OCI-LY7 (cell line): ENCODE data around the gene NEDD9. TPM values are rescaled to one million over a fixed set of nuclear protein-coding genes. Genes with fewer than 3 reads are reported as not detected.

ENCODE experiments used
- BruUV-seq: library from RNA; stranded (reverse); fragments of 400-500 nt; replicated peaks from 2 replicates; lab custom pipeline; 2021; lab: Mats Ljungman, UMichigan
- CTCF ChIA-PET: fragments of 300-600 bp; sonication (Branson Sonifier 250); formaldehyde crosslinking; loops from one replicate; lab custom pipeline; 2022; ENCODE audit warnings: antibody characterized with exemption; ENCODE audit not compliant: unreplicated experiment; lab: Charles Lee
- POLR2A ChIA-PET: fragments of 300-600 bp; sonication (Branson Sonifier 250); formaldehyde crosslinking; loops from one replicate; lab custom pipeline; 2022; ENCODE audit warnings: antibody characterized with exemption; lab: Charles Lee
- DNase-seq: peaks from one replicate; pipeline ENCODE4 v3.0.0-alpha.2; 2015; ENCODE audit warnings: low spot score
- H2AFZ ChIP-seq: fragments of 200-600 bp; sonication (generic), shearing (Covaris generic); 2 replicates; pipeline ENCODE4 v1.6.1; 2014; ENCODE audit warnings: mild to moderate bottlenecking, antibody characterized with exemption, low read length, moderate library complexity
- H3K27ac ChIP-seq: fragments of 200-600 bp; sonication (generic); 2 replicates; pipeline ENCODE4 v1.5.1; 2014; ENCODE audit warnings: mixed run types, low read depth, mild to moderate bottlenecking, moderate library complexity, low read length, inconsistent platforms; ENCODE audit not compliant: poor library complexity, severe bottlenecking
- H3K36me3 ChIP-seq: fragments of 200-600 bp; sonication (generic); 2 replicates; pipeline ENCODE4 v1.6.1; 2014; ENCODE audit warnings: mild to moderate bottlenecking, antibody characterized with exemption, low read length, moderate library complexity, mixed read lengths; ENCODE audit not compliant: insufficient read depth
- H3K4me1 ChIP-seq: fragments of 200-600 bp; sonication (generic); 2 replicates; pipeline ENCODE4 v1.5.1; 2014; ENCODE audit warnings: mild to moderate bottlenecking, low read length; ENCODE audit not compliant: insufficient read depth, poor library complexity, severe bottlenecking
- H3K4me2 ChIP-seq: fragments of 200-600 bp; sonication (generic); 2 replicates; pipeline ENCODE4 v1.6.1; 2014; ENCODE audit warnings: mild to moderate bottlenecking, low read length
- H3K4me3 ChIP-seq: fragments of 200-600 bp; sonication (generic); 2 replicates; pipeline ENCODE4 v1.5.1; 2014; ENCODE audit warnings: mild to moderate bottlenecking, low read depth, low read length; ENCODE audit not compliant: poor library complexity, severe bottlenecking
- H3K79me2 ChIP-seq: fragments of 200-600 bp; sonication (generic); 2 replicates; pipeline ENCODE4 v1.6.1; 2016; ENCODE audit warnings: low read depth, mild to moderate bottlenecking, low read length, moderate library complexity, mixed read lengths; ENCODE audit not compliant: insufficient read depth
- H3K9me2 ChIP-seq: fragments of 200-600 bp; sonication (generic); 2 replicates; pipeline ENCODE4 v1.6.1; 2016; ENCODE audit warnings: mild to moderate bottlenecking, low read length, mixed read lengths; ENCODE audit not compliant: insufficient read depth
- H3K9me3 ChIP-seq: fragments of 200-600 bp; sonication (generic); 2 replicates; pipeline ENCODE4 v1.6.1; 2014; ENCODE audit warnings: mild to moderate bottlenecking, mixed run types, low read length, mixed read lengths
- H4K20me1 ChIP-seq: fragments of 200-600 bp; sonication (generic); 2 replicates; pipeline ENCODE4 v1.6.1; 2014; ENCODE audit warnings: mild to moderate bottlenecking, antibody characterized with exemption, low read length, moderate library complexity, mixed read lengths; ENCODE audit not compliant: insufficient read depth
- EZH2phosphoT487 ChIP-seq: fragments of 200-600 bp; sonication (generic); IDR thresholded peaks from 2 replicates; pipeline ENCODE4 v1.6.1; 2018; ENCODE audit warnings: low read depth, borderline replicate concordance, mild to moderate bottlenecking, mixed run types, antibody characterized with exemption, low read length, moderate library complexity, mixed read lengths
- intact Hi-C: fragments of 100-400 bp; cut with micrococcal nuclease; formaldehyde crosslinking; loops from one replicate; pipeline ENCODE4 v1.10.0; 2022; ENCODE audit not compliant: unreplicated experiment
- total RNA-seq, 2 experiments: library from RNA; depleted of rRNA in 1 of 2; stranded (reverse); fragments of >200 nt in 1 of 2; shearing (Covaris generic) in 1 of 2; gene quantifications; 2 replicates each; pipeline ENCODE4 v1.2.3, GENCODE V29; 2014 to 2022
- TF ChIP-seq, protein P1 (sequence below): fragments of 200-600 bp; sonication (generic); conservative IDR thresholded peaks from 2 replicates; pipeline ENCODE4 v1.5.1; 2014; ENCODE audit warnings: mild to moderate bottlenecking, antibody characterized with exemption, low read length, moderate library complexity, mixed read lengths

NEDD9 gene
- total RNA-seq, 2 experiments from 2014 or later: 13.0 to 41.6 TPM

GRCh38 chr6:11197850-11198249, 34.6 kb downstream of the NEDD9 start:
- no peaks in the 10 kb centered on the region for H3K9me3 ChIP-seq
- no peak overlapping the region for H2AFZ ChIP-seq
- no peaks in the 10 kb centered on the region; the same call in 1 of the 2 replicates for H3K36me3 ChIP-seq
- no peaks in the 10 kb centered on the region for H3K4me1 ChIP-seq
- POLR2A ChIA-PET: interaction anchor here (0.7 kb wide), 1 partner anchor 184 kb away, joined by 4 read pairs; no protein-coding TSS in a partner anchor
- no peaks in the 10 kb centered on the region for H3K9me2 ChIP-seq
- no peaks in the 10 kb centered on the region for H3K79me2 ChIP-seq
- no peak for TF ChIP-seq EZH2phosphoT487
- TF ChIP-seq, protein P1, sequence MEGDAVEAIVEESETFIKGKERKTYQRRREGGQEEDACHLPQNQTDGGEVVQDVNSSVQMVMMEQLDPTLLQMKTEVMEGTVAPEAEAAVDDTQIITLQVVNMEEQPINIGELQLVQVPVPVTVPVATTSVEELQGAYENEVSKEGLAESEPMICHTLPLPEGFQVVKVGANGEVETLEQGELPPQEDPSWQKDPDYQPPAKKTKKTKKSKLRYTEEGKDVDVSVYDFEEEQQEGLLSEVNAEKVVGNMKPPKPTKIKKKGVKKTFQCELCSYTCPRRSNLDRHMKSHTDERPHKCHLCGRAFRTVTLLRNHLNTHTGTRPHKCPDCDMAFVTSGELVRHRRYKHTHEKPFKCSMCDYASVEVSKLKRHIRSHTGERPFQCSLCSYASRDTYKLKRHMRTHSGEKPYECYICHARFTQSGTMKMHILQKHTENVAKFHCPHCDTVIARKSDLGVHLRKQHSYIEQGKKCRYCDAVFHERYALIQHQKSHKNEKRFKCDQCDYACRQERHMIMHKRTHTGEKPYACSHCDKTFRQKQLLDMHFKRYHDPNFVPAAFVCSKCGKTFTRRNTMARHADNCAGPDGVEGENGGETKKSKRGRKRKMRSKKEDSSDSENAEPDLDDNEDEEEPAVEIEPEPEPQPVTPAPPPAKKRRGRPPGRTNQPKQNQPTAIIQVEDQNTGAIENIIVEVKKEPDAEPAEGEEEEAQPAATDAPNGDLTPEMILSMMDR: no peak
- H4K20me1 ChIP-seq: no peaks in the 10 kb centered on the region
- intact Hi-C loops: no loop called here
- DNase-seq: no peak
- H3K4me2 ChIP-seq: no peak overlapping the region
- H3K4me3 ChIP-seq: no peak overlapping the region
- H3K27ac ChIP-seq: no peak overlapping the region
- no TSS peak for BruUV-seq
- CTCF ChIA-PET: no interaction called here

DNA sequence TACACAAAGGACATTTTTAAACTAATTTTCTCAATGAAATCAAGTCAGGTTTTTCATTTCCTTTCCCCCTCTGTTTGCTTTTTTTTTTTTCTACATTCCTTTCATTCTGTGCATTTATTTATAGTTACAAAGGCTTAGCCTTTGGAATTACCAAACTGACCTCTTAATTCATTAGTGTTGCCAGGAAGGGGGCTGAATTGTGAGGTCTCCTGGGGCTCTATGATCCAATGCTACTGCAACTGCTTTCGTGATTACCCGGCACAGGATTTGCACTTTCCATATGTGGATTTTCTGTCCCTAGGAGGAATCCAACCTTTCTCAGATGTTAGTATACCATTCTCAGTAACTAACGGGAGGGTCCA, 35.3 kb downstream of the NEDD9 start:
- TF ChIP-seq EZH2phosphoT487: no peak
- TF ChIP-seq, protein P1: no peak
- ChIA-PET CTCF (no interaction called here), POLR2A (no interaction called here)
- no peak overlapping the region for H2AFZ ChIP-seq
- intact Hi-C loops: no loop called here
- BruUV-seq: no TSS peak
- no peak for DNase-seq
- H3K4me3 ChIP-seq: no peak overlapping the region
- H3K4me1 ChIP-seq: no peaks in the 10 kb centered on the region
- no peak overlapping the region for H3K27ac ChIP-seq
- H3K9me3 ChIP-seq: no peaks in the 10 kb centered on the region
- no peak overlapping the region for H3K4me2 ChIP-seq
- no peaks in the 10 kb centered on the region for H3K79me2 ChIP-seq
- no peaks in the 10 kb centered on the region; the same call in 1 of the 2 replicates for H3K36me3 ChIP-seq
- H4K20me1 ChIP-seq: no peaks in the 10 kb centered on the region
- H3K9me2 ChIP-seq: no peaks in the 10 kb centered on the region

GRCh38 chr6:11196511-11197174, 35.8 kb downstream of the NEDD9 start:
- ChIA-PET POLR2A (no interaction called here), CTCF (no interaction called here)
- H3K4me3 ChIP-seq: no peak overlapping the region
- intact Hi-C loops: no loop called here
- H4K20me1 ChIP-seq: no peaks in the 10 kb centered on the region
- TF ChIP-seq, protein P1: no peak
- no peak for TF ChIP-seq EZH2phosphoT487
- H3K27ac ChIP-seq: no peak overlapping the region
- no peaks in the 10 kb centered on the region for H3K79me2 ChIP-seq
- H2AFZ ChIP-seq: no peak overlapping the region
- H3K9me2 ChIP-seq: no peaks in the 10 kb centered on the region
- DNase-seq: no peak
- H3K9me3 ChIP-seq: no peaks in the 10 kb centered on the region
- H3K4me2 ChIP-seq: no peak overlapping the region
- no peaks in the 10 kb centered on the region; the same call in 1 of the 2 replicates for H3K36me3 ChIP-seq
- no peaks in the 10 kb centered on the region for H3K4me1 ChIP-seq
- no TSS peak for BruUV-seq
